Gastrocnemius medialis (tissue), 4 donors: Measurements from ENCODE around the gene PHC2.

Experiments used
- CTCF ChIP-seq, 5 experiments: fragments of 450-650 bp in 3 of 5; fragments of 200-600 bp in 2 of 5; sonication (generic) in 2 of 5; IDR thresholded peaks in 4 of 5; conservative IDR thresholded peaks in 1 of 5; 1 replicate in 4 of 5; 2 replicates in 1 of 5; pipeline ENCODE4 v1.5.1; 2016 to 2019; ENCODE audit warnings: antibody characterized with exemption in 5 of 5, mild to moderate bottlenecking in 3 of 5, moderate library complexity in 3 of 5
- POLR2A ChIP-seq, 2 donors: fragments of 450-650 bp; IDR thresholded peaks; one replicate each; pipeline ENCODE4 v1.6.1; 2017; ENCODE audit warnings: antibody characterized with exemption in 2 of 2, mild to moderate bottlenecking in 2 of 2, moderate library complexity in 2 of 2

DNA sequence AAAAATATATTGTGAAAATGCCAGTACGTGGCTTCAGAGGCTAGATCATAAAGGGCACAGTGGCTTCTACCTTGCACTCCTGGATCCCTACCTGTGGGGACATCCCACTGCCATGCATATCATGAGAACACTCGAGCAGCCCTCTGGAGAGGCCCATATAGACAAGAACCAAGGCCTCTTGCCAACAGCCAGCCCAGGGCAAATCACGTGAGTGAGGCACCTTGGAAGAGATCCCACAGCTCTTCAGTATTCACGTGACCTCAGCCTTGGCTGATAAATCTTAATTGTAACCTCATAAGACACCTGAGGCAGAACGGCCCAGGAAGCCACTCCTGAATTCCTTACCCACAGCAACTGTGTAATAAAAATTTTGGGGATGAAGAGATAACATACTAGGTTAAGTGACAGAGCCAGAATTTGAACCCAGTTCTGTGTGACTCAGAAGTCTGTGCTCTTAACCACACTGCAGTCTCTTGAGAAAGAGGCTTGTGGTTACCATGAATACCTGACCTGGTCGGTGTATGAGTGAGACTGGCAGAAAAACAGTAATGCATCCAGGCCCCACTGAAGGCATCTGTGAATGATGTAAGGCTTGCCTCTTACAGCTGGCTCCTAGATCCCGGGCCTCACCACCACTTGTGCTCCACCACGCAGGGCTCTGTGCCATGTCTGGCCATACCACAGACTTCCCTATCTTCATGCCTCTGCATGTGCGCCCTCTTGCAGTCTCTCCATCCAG lies 103.1 kb downstream of the PHC2 start:
- no peak for TF ChIP-seq CTCF (IDR thresholded peaks at IDR 0.05 in 4 of 5, conservative IDR thresholded peaks at IDR 0.05 in 1 of 5)
- TF ChIP-seq POLR2A (IDR thresholded peaks at IDR 0.05), result no peak
